Keratinocyte (primary cell): Measurements from ENCODE around the gene ARHGEF3. TPM values are rescaled to one million over a fixed set of nuclear protein-coding genes. Genes with fewer than 3 reads are reported as not detected.

Experiments
- DNase-seq: peaks from one replicate; pipeline ENCODE4 v3.0.0-alpha.2; 2011; ENCODE audit warnings: low read depth, missing footprints, low spot score
- FAIRE-seq: peaks from 2 replicates; lab custom pipeline; 2011; peaks lifted over from hg19 to GRCh38; lab: Jason Lieb, UNC
- H2AFZ ChIP-seq: 2 replicates; pipeline ENCODE4 v1.6.0; 2012; ENCODE audit warnings: low read length, control low read depth, inconsistent platforms; ENCODE audit not compliant: control insufficient read depth
- H3K27ac ChIP-seq: 2 replicates; pipeline ENCODE4 v1.5.1; 2011; ENCODE audit warnings: low read length; ENCODE audit not compliant: control insufficient read depth, insufficient read depth
- H3K27me3 ChIP-seq: 3 replicates; pipeline ENCODE4 v1.6.0; 2011; ENCODE audit warnings: low read length; ENCODE audit not compliant: control insufficient read depth, insufficient read depth; ENCODE audit errors: extremely low read depth
- H3K36me3 ChIP-seq, 2 experiments: 2 replicates in 1 of 2; 3 replicates in 1 of 2; pipeline ENCODE4 v1.5.1; 2011; ENCODE audit warnings: low read length in 2 of 2, mild to moderate bottlenecking in 1 of 2; ENCODE audit not compliant: control insufficient read depth in 2 of 2, insufficient read depth in 2 of 2; ENCODE audit errors: extremely low read depth in 1 of 2
- H3K4me1 ChIP-seq: 3 replicates; pipeline ENCODE4 v1.5.1; 2011; ENCODE audit warnings: low read length; ENCODE audit not compliant: control insufficient read depth, insufficient read depth; ENCODE audit errors: extremely low read depth
- H3K4me2 ChIP-seq: 3 replicates; pipeline ENCODE4 v1.6.0; 2011; ENCODE audit warnings: low read depth, low read length; ENCODE audit not compliant: control insufficient read depth, insufficient read depth; ENCODE audit errors: extremely low read depth
- H3K4me3 ChIP-seq, 3 experiments: fragments of 200-600 bp in 1 of 3; sonication (generic) in 1 of 3; 2 replicates in 2 of 3; 3 replicates in 1 of 3; pipeline ENCODE4 v1.5.1; 2011 to 2016; ENCODE audit warnings: low read length in 3 of 3, mild to moderate bottlenecking in 3 of 3, control low read depth in 2 of 3, inconsistent platforms in 1 of 3, low read depth in 1 of 3, mixed read lengths in 1 of 3, mixed run types in 1 of 3, moderate library complexity in 1 of 3; ENCODE audit not compliant: control insufficient read depth in 2 of 3, insufficient read depth in 2 of 3; ENCODE audit errors: extremely low read depth in 1 of 3
- H3K79me2 ChIP-seq: 2 replicates; pipeline ENCODE4 v1.6.0; 2012; ENCODE audit warnings: low read length; ENCODE audit not compliant: control insufficient read depth, insufficient read depth
- H3K9ac ChIP-seq: 3 replicates; pipeline ENCODE4 v1.6.0; 2011; ENCODE audit warnings: low read length; ENCODE audit not compliant: control insufficient read depth, insufficient read depth; ENCODE audit errors: extremely low read depth
- H3K9me1 ChIP-seq: 3 replicates; pipeline ENCODE4 v1.6.0; 2011; ENCODE audit warnings: low read length; ENCODE audit not compliant: control insufficient read depth, insufficient read depth; ENCODE audit errors: extremely low read depth
- H3K9me3 ChIP-seq: 2 replicates; pipeline ENCODE4 v1.5.1; 2012; ENCODE audit warnings: low read depth, low read length; ENCODE audit not compliant: control insufficient read depth
- H4K20me1 ChIP-seq: 3 replicates; pipeline ENCODE4 v1.6.0; 2011; ENCODE audit warnings: low read length; ENCODE audit not compliant: control insufficient read depth, insufficient read depth; ENCODE audit errors: extremely low read depth
- CTCF ChIP-seq, 3 experiments: IDR thresholded peaks in 1 of 3; conservative IDR thresholded peaks in 1 of 3; optimal IDR thresholded peaks in 1 of 3; 2 replicates in 2 of 3; 3 replicates in 1 of 3; pipeline versions ENCODE3 to v1.5.1; 2011; ENCODE audit warnings: low read length in 3 of 3, mild to moderate bottlenecking in 3 of 3, moderate library complexity in 2 of 3, control low read depth in 1 of 3, inconsistent platforms in 1 of 3; ENCODE audit not compliant: insufficient read depth in 2 of 3; ENCODE audit errors: extremely low read depth in 1 of 3
- EZH2 ChIP-seq: IDR thresholded peaks from one replicate; pipeline ENCODE4 v1.6.1; 2012; ENCODE audit warnings: inconsistent platforms, mild to moderate bottlenecking, low read length, moderate library complexity
- dilution Hi-C: fragments of 300-500 bp; cut with MboI; formaldehyde crosslinking; loops from one replicate; pipeline ENCODE4 v1.7.0; 2020; ENCODE audit warnings: low sequenced_read_pairs; ENCODE audit not compliant: extremely low pct_ligation_motif_present
- polyA plus RNA-seq, 5 experiments: library from polyadenylated mRNA; depleted of rRNA in 3 of 5; stranded (reverse) in 3 of 5; stranded (forward) in 1 of 5; unstranded in 1 of 5; fragments of >200 nt; gene quantifications; 1 replicate in 1 of 5; 2 replicates in 3 of 5; 3 replicates in 1 of 5; pipeline versions ENCODE4 v1.2.1 to v1.2.3, GENCODE V29; 2011 to 2012; ENCODE audit warnings: missing spikeins in 2 of 5, low read depth in 1 of 5, low replicate concordance in 1 of 5

The ARHGEF3 gene
- polyA plus RNA-seq, 1 donor (not counting 4 experiments of a cell fraction or from before 2014, with no cell fraction given): 26.2 TPM

GRCh38 chr3:56776556-56776950 lies 25.2 kb downstream of the ARHGEF3 start:
- Histone ChIP-seq H3K9ac (no peak overlapping the region), H3K4me2 (no peak overlapping the region), H3K27me3 (no peaks in the 10 kb centered on the region), H2AFZ (no peak overlapping the region), H4K20me1 (no peaks in the 10 kb centered on the region), H3K79me2 (peaks cover 50% of the 10 kb centered on the region), H3K9me3 (no peaks in the 10 kb centered on the region), H3K27ac (no peak overlapping the region), H3K4me1 (no peaks in the 10 kb centered on the region), H3K36me3 (peaks cover 3 to 17% of the 10 kb centered on the region in 2 experiments), H3K4me3 (no peak overlapping the region), H3K9me1 (no peaks in the 10 kb centered on the region)
- FAIRE-seq: no peak
- TF ChIP-seq EZH2 (no peak), CTCF (optimal IDR thresholded peaks at IDR 0.05 in 1 of 3, IDR thresholded peaks at IDR 0.05 in 1 of 3, conservative IDR thresholded peaks at IDR 0.05 in 1 of 3; ENCODE audit: extremely low read depth in 1 of 3, insufficient read depth in 2 of 3, low read length in 3 of 3) (no peak)
- DNase-seq: no peak
- dilution Hi-C loops: no loop called here

GRCh38 chr3:56775838-56776555 lies 25.8 kb downstream of the ARHGEF3 start:
- H4K20me1 ChIP-seq: no peaks in the 10 kb centered on the region
- H3K79me2 ChIP-seq: peaks cover 48% of the 10 kb centered on the region
- peak; percentile 43 for FAIRE-seq

More at GRCh38 chr3:56775838-56776555, 25.8 kb downstream of the ARHGEF3 start:
- Histone ChIP-seq H3K9me1 (no peaks in the 10 kb centered on the region), H3K27me3 (no peaks in the 10 kb centered on the region), H3K4me3 (no peak overlapping the region), H3K36me3 (peaks cover 8 to 20% of the 10 kb centered on the region in 2 experiments), H3K9ac (no peak overlapping the region), H3K4me2 (no peak overlapping the region), H2AFZ (no peak overlapping the region), H3K4me1 (no peaks in the 10 kb centered on the region), H3K27ac (no peak overlapping the region), H3K9me3 (no peaks in the 10 kb centered on the region)
- no peak for TF ChIP-seq EZH2
- no peak for TF ChIP-seq CTCF (optimal IDR thresholded peaks at IDR 0.05 in 1 of 3, IDR thresholded peaks at IDR 0.05 in 1 of 3, conservative IDR thresholded peaks at IDR 0.05 in 1 of 3; ENCODE audit: extremely low read depth in 1 of 3, insufficient read depth in 2 of 3, low read length in 3 of 3)
- dilution Hi-C loops: no loop called here
- DNase-seq: no peak
